HG03558 (cell line): ENCODE results near the gene GNL3.
"Not testable (repeated sequence)": the region's sequence is repeated elsewhere in the genome, so short reads cannot be mapped to it uniquely, and the experiment has no call there.

Source experiments
- ATAC-seq: cut with Tn5 transposase; IDR thresholded peaks from one replicate; pipeline ENCODE4 v1.9.1; 2021; ENCODE audit warnings: moderate number of reproducible peaks; ENCODE audit not compliant: unreplicated experiment; ENCODE audit errors: extremely low read depth

The GNL3 gene

GRCh38 chr3:52685709-52686691 is at the start of gene GNL3, which contains the start of gene PBRM1:
Gene GNL3 (plus strand): TSS chr3:52686032. CDS start chr3:52686093, 61 bp downstream.
Gene PBRM1 (minus strand): TSS chr3:52685913.
- peak; percentile 50 for ATAC-seq

- ATAC-seq = no peak
These were observed 49.2 kb upstream of the GNL3 start for GRCh38 chr3:52636673-52637072.

- ATAC-seq = no peak
These were observed 40.3 kb upstream of the GNL3 start for GRCh38 chr3:52645549-52645948.

GRCh38 chr3:52649461-52650210 is 36.2 kb upstream of the GNL3 start:
- ATAC-seq = no peak

- no peak for ATAC-seq
These were observed 35.4 kb upstream of the GNL3 start for GRCh38 chr3:52650439-52650838.

- no peak for ATAC-seq
These were observed 34.2 kb upstream of the GNL3 start for GRCh38 chr3:52651592-52651991.

- ATAC-seq = no peak
These were observed 29.9 kb upstream of the GNL3 start for GRCh38 chr3:52655895-52656294.

- no peak for ATAC-seq
These were observed 25.8 kb upstream of the GNL3 start for GRCh38 chr3:52660046-52660445.

GRCh38 chr3:52663098-52663497 is 22.7 kb upstream of the GNL3 start:
- ATAC-seq = no peak

GRCh38 chr3:52670621-52671521 is 15.0 kb upstream of the GNL3 start:
- ATAC-seq = peak; percentile 41

GRCh38 chr3:52671676-52672075 is 14.2 kb upstream of the GNL3 start:
- no peak for ATAC-seq

- not testable (repeated sequence) for ATAC-seq
These were observed 9.6 kb upstream of the GNL3 start for GRCh38 chr3:52676201-52676600.

- no peak for ATAC-seq
These were observed 7.3 kb upstream of the GNL3 start for GRCh38 chr3:52678265-52679198.

GRCh38 chr3:52679199-52679538 is 6.7 kb upstream of the GNL3 start:
- ATAC-seq = no peak

- no peak for ATAC-seq
These were observed 6.0 kb upstream of the GNL3 start for GRCh38 chr3:52679811-52680210.

- no peak for ATAC-seq
These were observed 4.2 kb upstream of the GNL3 start for GRCh38 chr3:52681596-52681995.

- no peak for ATAC-seq
These were observed 3.8 kb upstream of the GNL3 start for GRCh38 chr3:52682016-52682415.

GRCh38 chr3:52683611-52684010 is 2.2 kb upstream of the GNL3 start:
- no peak for ATAC-seq

GRCh38 chr3:52684184-52684583 is 1.6 kb upstream of the GNL3 start:
- ATAC-seq = no peak
